B cell (primary cell): ENCODE data around the gene TCF12. TPM values are rescaled to one million over a fixed set of nuclear protein-coding genes. Genes with fewer than 3 reads are reported as not detected.

ENCODE experiments used
- ATAC-seq: fragments of 200-7000 bp; cut with Tn5 transposase; one replicate; pipeline ENCODE4 v1.10.0; 2021; ENCODE audit warnings: low read depth, mild to moderate bottlenecking, moderate number of reproducible peaks, moderate library complexity
- CTCF ChIA-PET: fragments of 350-600 bp; sonication (Branson Sonifier 250); formaldehyde crosslinking; loops from one replicate; lab custom pipeline; 2021; ENCODE audit warnings: antibody characterized with exemption, inconsistent platforms; lab: Charles Lee
- POLR2A ChIA-PET: fragments of 350-600 bp; sonication (Branson Sonifier 250); formaldehyde crosslinking; loops from one replicate; lab custom pipeline; 2021; ENCODE audit warnings: antibody characterized with exemption; lab: Charles Lee
- DNase-seq: peaks from one replicate; pipeline ENCODE4 v3.0.0; 2013
- H2AFZ ChIP-seq: 2 replicates; pipeline ENCODE4 v1.6.1; 2012; ENCODE audit warnings: mild to moderate bottlenecking, low read depth, low read length; ENCODE audit not compliant: insufficient read depth, poor library complexity, severe bottlenecking
- H3K27ac ChIP-seq, 2 donors: 1 replicate in 1 of 2; 2 replicates in 1 of 2; pipeline ENCODE4 v1.5.1; 2012 to 2013; ENCODE audit warnings: low read length in 2 of 2, mild to moderate bottlenecking in 2 of 2, moderate library complexity in 1 of 2
- H3K27me3 ChIP-seq, 4 experiments: fragments of 200-600 bp in 1 of 4; sonication (generic) in 1 of 4; replicated peaks in 1 of 4; 1 replicate in 2 of 4; 2 replicates in 2 of 4; pipeline versions ENCODE4 v1.6.1 to v1.7.0; 2013 to 2016; ENCODE audit warnings: low read length in 3 of 4, mild to moderate bottlenecking in 2 of 4, mixed read lengths in 1 of 4, moderate library complexity in 1 of 4; ENCODE audit not compliant: insufficient read depth in 4 of 4, control insufficient read depth in 3 of 4; ENCODE audit errors: control extremely low read depth in 1 of 4
- H3K36me3 ChIP-seq, 2 experiments: replicated peaks in 1 of 2; 1 replicate in 1 of 2; 2 replicates in 1 of 2; pipeline versions ENCODE4 v1.6.1 to v1.7.1; 2013; ENCODE audit warnings: low read length in 1 of 2; ENCODE audit not compliant: insufficient read depth in 2 of 2, control insufficient read depth in 1 of 2; ENCODE audit errors: control extremely low read depth in 1 of 2, extremely low read depth in 1 of 2
- H3K4me1 ChIP-seq, 2 donors: fragments of 200-600 bp in 1 of 2; sonication (generic) in 1 of 2; 1 replicate in 1 of 2; 2 replicates in 1 of 2; pipeline versions ENCODE4 v1.5.1 to v1.6.1; 2013 to 2017; ENCODE audit warnings: low read length in 2 of 2; ENCODE audit not compliant: control insufficient read depth in 2 of 2, insufficient read depth in 2 of 2
- H3K4me2 ChIP-seq: replicated peaks from 2 replicates; pipeline ENCODE3; 2012; ENCODE audit warnings: mild to moderate bottlenecking, low read depth, low read length; ENCODE audit not compliant: poor library complexity, severe bottlenecking
- H3K4me3 ChIP-seq, 5 experiments: fragments of 200-600 bp in 1 of 5; sonication (generic) in 1 of 5; 1 replicate in 3 of 5; 2 replicates in 2 of 5; pipeline versions ENCODE4 v1.5.1 to v1.7.0; 2011 to 2016; ENCODE audit warnings: low read length in 4 of 5, mild to moderate bottlenecking in 4 of 5, low read depth in 2 of 5, control low read depth in 1 of 5, moderate library complexity in 1 of 5; ENCODE audit not compliant: insufficient read depth in 1 of 5; ENCODE audit errors: control extremely low read depth in 1 of 5, extremely low read depth in 1 of 5
- H3K79me2 ChIP-seq: fragments of 200-600 bp; sonication (generic); one replicate; pipeline ENCODE4 v1.6.0; 2016; ENCODE audit warnings: low read length; ENCODE audit not compliant: control insufficient read depth, insufficient read depth
- H3K9ac ChIP-seq: fragments of 200-600 bp; sonication (generic); 2 replicates; pipeline ENCODE4 v1.6.1; 2017; ENCODE audit warnings: mild to moderate bottlenecking, low read length, moderate library complexity
- H3K9me3 ChIP-seq, 3 donors: one replicate each; pipeline versions ENCODE4 v1.6.1 to v1.7.1; 2013; ENCODE audit warnings: low read length in 2 of 3; ENCODE audit not compliant: control insufficient read depth in 2 of 3, insufficient read depth in 1 of 3; ENCODE audit errors: control extremely low read depth in 1 of 3
- H4K20me1 ChIP-seq: 2 replicates; pipeline ENCODE4 v1.6.0; 2012; ENCODE audit warnings: mild to moderate bottlenecking, low read length; ENCODE audit not compliant: insufficient read depth, control insufficient read depth, poor library complexity, severe bottlenecking
- H3K27ac Mint-ChIP-seq: one replicate; pipeline ENCODE4 v1.8.0; 2021; ENCODE audit warnings: mixed read lengths
- H3K27me3 Mint-ChIP-seq: one replicate; pipeline ENCODE4 v1.8.0; 2021; ENCODE audit warnings: mixed read lengths
- H3K4me1 Mint-ChIP-seq: one replicate; pipeline ENCODE4 v1.8.0; 2021; ENCODE audit warnings: mixed read lengths
- H3K4me3 Mint-ChIP-seq: one replicate; pipeline ENCODE4 v1.8.0; 2021; ENCODE audit warnings: mixed read lengths
- H3K9me3 Mint-ChIP-seq: one replicate; pipeline ENCODE4 v1.8.0; 2022; ENCODE audit warnings: mixed read lengths; ENCODE audit not compliant: insufficient read depth
- CTCF ChIP-seq: fragments of 200-600 bp; IDR thresholded peaks from one replicate; pipeline ENCODE4 v1.8.0; 2022; ENCODE audit warnings: antibody characterized with exemption, mild to moderate bottlenecking
- EZH2 ChIP-seq: IDR thresholded peaks from 2 replicates; pipeline ENCODE4 v1.6.1; 2012; ENCODE audit warnings: borderline replicate concordance, low read depth, mild to moderate bottlenecking, moderate library complexity, low read length; ENCODE audit not compliant: insufficient read depth, poor library complexity, severe bottlenecking
- WGBS: methylation state at CpG from one replicate; pipeline ENCODE4 v1.1.5; 2013; ENCODE audit warnings: missing lambda C conversion rate; ENCODE audit not compliant: insufficient coverage; 5-methylcytosine and 5-hydroxymethylcytosine counted together
- intact Hi-C: fragments of 100-400 bp; cut with micrococcal nuclease; formaldehyde crosslinking; loops from one replicate; pipeline ENCODE4 v1.10.0; 2022
- polyA plus RNA-seq: library from polyadenylated mRNA; depleted of rRNA; stranded (reverse); fragments of >200 nt; gene quantifications from 2 replicates; pipeline ENCODE4 v1.2.3, GENCODE V29; 2012
- total RNA-seq, 2 donors: library from RNA; stranded (reverse); fragments of 120-200 nt in 1 of 2; gene quantifications; 1 replicate in 1 of 2; 2 replicates in 1 of 2; pipeline versions ENCODE4 v1.2.3 to v1.2.4, GENCODE V29; 2013 to 2022

The TCF12 gene
- total and polyA plus RNA-seq, 2 donors (not counting 1 experiment from before 2014, with no cell fraction given) = 27.1 to 131 TPM

DNA sequence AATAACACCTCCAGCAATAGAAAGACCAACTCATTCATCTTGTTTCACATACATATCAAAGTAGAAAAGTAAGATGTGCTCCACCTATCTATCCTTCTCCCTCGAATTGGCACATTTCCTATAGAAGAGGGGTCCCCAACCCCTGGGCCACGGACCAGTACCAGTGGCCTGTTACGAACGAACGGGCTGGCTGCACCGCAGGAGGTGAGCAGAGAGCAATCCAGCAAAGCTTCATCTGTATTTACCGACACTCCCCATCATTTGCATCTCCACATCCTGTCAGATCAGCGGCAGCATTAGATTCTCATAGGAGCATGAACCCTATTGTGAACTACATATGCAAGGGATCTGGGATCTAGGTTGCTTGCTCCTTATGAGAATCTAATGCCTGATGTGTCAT, 362.9 kb downstream of the TCF12 start:
- Histone ChIP-seq H3K9me3 (no peaks in the 10 kb centered on the region), H4K20me1 (no peaks in the 10 kb centered on the region), H3K79me2 (peaks cover 57% of the 10 kb centered on the region), H3K27me3 (no peaks in the 10 kb centered on the region), H3K4me2 (peak overlapping the region; percentile 65), H3K4me3 (peak overlapping the region; percentile 18 to 64 (median 55)), H3K27ac (peak overlapping the region; percentile 95), H3K4me1 (peaks cover 71 to 72% of the 10 kb centered on the region in 2 donors), H3K36me3 (no peaks in the 10 kb centered on the region), H3K9ac (peak overlapping the region; percentile 63), H2AFZ (peak overlapping the region; percentile 46)
- peak overlapping the region; percentile 94 for H3K27ac Mint-ChIP-seq
- intact Hi-C loops = loop anchor here (5.0 to 10.0 kb wide), 2 partner anchors 364 to 917 kb away; partner anchors contain the start of genes TCF12 and TEX9
- DNase-seq (peak; percentile 73), ATAC-seq (peak; percentile 63)
- ChIA-PET POLR2A (interaction anchor here (1.5 to 8.3 kb wide), 2 partner anchors 18 to 22 kb away, joined by 5 to 109 read pairs; no protein-coding TSS in a partner anchor), CTCF (interaction anchor here (0.8 to 2.3 kb wide), 10 partner anchors 13 to 145 kb away, joined by 3 to 28 read pairs (median 4); no protein-coding TSS in a partner anchor)
- H3K4me3 Mint-ChIP-seq = peak overlapping the region; percentile 91
- no peak for TF ChIP-seq CTCF
- no peak for TF ChIP-seq EZH2
- H3K9me3 Mint-ChIP-seq = no peaks in the 10 kb centered on the region
- H3K4me1 Mint-ChIP-seq = peaks cover 75% of the 10 kb centered on the region
- no peaks in the 10 kb centered on the region for H3K27me3 Mint-ChIP-seq
- 14% methylated on average over 7 of the region's 8 CpGs for WGBS

GRCh38 chr15:57282686-57283085, 364.2 kb downstream of the TCF12 start:
- peaks cover 51% of the 10 kb centered on the region for H3K79me2 ChIP-seq
- ChIA-PET POLR2A (interaction anchor here (0.7 to 8.3 kb wide), 2 partner anchors 17 to 818 kb away, joined by 3 to 109 read pairs; partner anchors contain the start of gene MNS1), CTCF (interaction anchor here (0.7 to 1.4 kb wide), 2 partner anchors 20 to 27 kb away, joined by 3 to 4 read pairs; no protein-coding TSS in a partner anchor)
- Mint-ChIP-seq H3K4me3 (peak overlapping the region; percentile 91), H3K9me3 (no peaks in the 10 kb centered on the region), H3K27ac (peak overlapping the region; percentile 94), H3K27me3 (no peaks in the 10 kb centered on the region), H3K4me1 (peaks cover 88% of the 10 kb centered on the region)
- H3K9me3 ChIP-seq = no peaks in the 10 kb centered on the region
- H3K4me3 ChIP-seq = peak overlapping the region in 4 of 5 experiments; percentile 54 to 64 (median 58)
- DNase-seq (no peak), ATAC-seq (no peak)
- no CpG with 5 or more reads among the region's 3 CpGs for WGBS
- intact Hi-C loops = loop anchor here (5.0 to 10.0 kb wide), 2 partner anchors 365 to 918 kb away; partner anchors contain the start of genes TCF12 and TEX9
- no peaks in the 10 kb centered on the region for H4K20me1 ChIP-seq
- peak overlapping the region; percentile 19 for H2AFZ ChIP-seq
- H3K36me3 ChIP-seq = no peaks in the 10 kb centered on the region
- peak overlapping the region; percentile 95 for H3K27ac ChIP-seq
- peaks cover 83 to 86% of the 10 kb centered on the region in 2 donors for H3K4me1 ChIP-seq
- peak overlapping the region; percentile 63 for H3K9ac ChIP-seq
- H3K27me3 ChIP-seq = no peaks in the 10 kb centered on the region
- no peak for TF ChIP-seq CTCF
- TF ChIP-seq EZH2 = no peak
- peak overlapping the region; percentile 65 for H3K4me2 ChIP-seq
